K562 (cell line): ENCODE results near the gene ITPRIPL2. TPM values are rescaled to one million over a fixed set of nuclear protein-coding genes. Genes with fewer than 3 reads are reported as not detected.

ENCODE experiments used
- CHAMP1 ChIP-seq: fragments of 450-650 bp; IDR thresholded peaks from 2 replicates; pipeline ENCODE4 v1.6.1; 2016; ENCODE audit warnings: mild to moderate bottlenecking
- ETS2 ChIP-seq: IDR thresholded peaks from 2 replicates; pipeline ENCODE4 v1.6.1; 2016; ENCODE audit warnings: borderline replicate concordance, missing genetic modification characterization, mild to moderate bottlenecking, moderate library complexity, missing compliant biosample characterization; ENCODE audit not compliant: poor library complexity, severe bottlenecking
- FOXA3 ChIP-seq, 2 experiments: fragments of 450-650 bp in 1 of 2; sonication (generic) in 1 of 2; formaldehyde crosslinking; IDR thresholded peaks in 1 of 2; conservative IDR thresholded peaks in 1 of 2; 2 replicates each; pipeline versions ENCODE4 v1.4.0 to v1.8.0; 2020 to 2022; ENCODE audit warnings: mild to moderate bottlenecking in 2 of 2, missing genetic modification reagents in 1 of 2
- GABPA ChIP-seq: fragments of 200-800 bp; sonication (Bioruptor generic); conservative IDR thresholded peaks from 2 replicates; pipeline ENCODE4 v1.6.1; 2016; ENCODE audit warnings: low read depth, missing genetic modification characterization, missing compliant biosample characterization
- HES1 ChIP-seq: fragments of 450-650 bp; IDR thresholded peaks from 2 replicates; pipeline ENCODE4 v1.6.1; 2016; ENCODE audit warnings: low read depth, mild to moderate bottlenecking, moderate library complexity
- L3MBTL2 ChIP-seq: fragments of 450-650 bp; IDR thresholded peaks from 2 replicates; pipeline ENCODE4 v1.6.1; 2016; ENCODE audit warnings: mild to moderate bottlenecking, moderate library complexity
- MXI1 ChIP-seq: IDR thresholded peaks from 2 replicates; pipeline ENCODE4 v1.6.1; 2011; ENCODE audit warnings: low read depth, mild to moderate bottlenecking, improper control_type of control experiment, low read length
- MYC ChIP-seq, 2 experiments: fragments of 250-450 bp in 1 of 2; sonication (Bioruptor Pico) in 1 of 2; IDR thresholded peaks; 2 replicates each; pipeline versions ENCODE4 v1.5.1 to v1.6.1; 2012 to 2021; ENCODE audit warnings: low read depth in 2 of 2, borderline replicate concordance in 1 of 2, improper control_type of control experiment in 1 of 2, low read length in 1 of 2, mild to moderate bottlenecking in 1 of 2, moderate library complexity in 1 of 2
- SPI1 ChIP-seq: IDR thresholded peaks from 2 replicates; pipeline ENCODE4 v1.6.1; 2011; ENCODE audit warnings: low read depth, low read length, control low read depth, borderline replicate concordance
- ZNF134 ChIP-seq: fragments of 250-450 bp; sonication (Bioruptor Pico); conservative IDR thresholded peaks from 2 replicates; pipeline ENCODE4 v1.4.0; 2020
- ZNF212 ChIP-seq: fragments of 450-650 bp; formaldehyde crosslinking; IDR thresholded peaks from 2 replicates; pipeline ENCODE4 v1.4.0; 2020; ENCODE audit warnings: mild to moderate bottlenecking
- ZNF586 ChIP-seq: fragments of 450-650 bp; formaldehyde crosslinking; conservative IDR thresholded peaks from 2 replicates; pipeline ENCODE4 v1.4.0; 2020; ENCODE audit warnings: mild to moderate bottlenecking, moderate library complexity
- polyA plus RNA-seq, 8 experiments: library from polyadenylated mRNA; depleted of rRNA in 4 of 8; stranded (reverse) in 5 of 8; unstranded in 3 of 8; fragments of >200 nt; fragmentation: Nextera tagmentation in 2 of 8; fragmentation: Illumina TruSeq in 1 of 8; extraction: Ambion mirVana in 2 of 8; extraction: Trizol in 1 of 8; gene quantifications; 2 replicates each; pipeline versions ENCODE4 v1.2.1 to v1.2.3, GENCODE V29; 2011 to 2014; ENCODE audit warnings: inconsistent platforms in 1 of 8, missing spikeins in 1 of 8
- total RNA-seq, 7 experiments: library from RNA; depleted of rRNA in 6 of 7; stranded (reverse); fragments of >200 nt in 6 of 7; fragmentation: Illumina TruSeq in 2 of 7; extraction: Trizol in 2 of 7; gene quantifications; 2 replicates each; pipeline versions ENCODE4 v1.2.1 to v1.2.3, GENCODE V29; 2011 to 2021; ENCODE audit warnings: low replicate concordance in 1 of 7
- TF ChIP-seq, protein P1 (sequence below), 2 experiments: fragments of 450-650 bp in 1 of 2; sonication (generic) in 1 of 2; formaldehyde crosslinking in 1 of 2; IDR thresholded peaks; 2 replicates each; pipeline versions ENCODE4 v1.7.1 to v1.9.0; 2016 to 2022; ENCODE audit warnings: inconsistent platforms in 1 of 2, mild to moderate bottlenecking in 1 of 2, missing genetic modification reagents in 1 of 2

The ITPRIPL2 gene
- total and polyA plus RNA-seq, 9 of the 15 experiments (the other 6 are each of a cell fraction or from before 2014, with no cell fraction given): 0.04 to 2.2 (median 0.58) TPM

DNA sequence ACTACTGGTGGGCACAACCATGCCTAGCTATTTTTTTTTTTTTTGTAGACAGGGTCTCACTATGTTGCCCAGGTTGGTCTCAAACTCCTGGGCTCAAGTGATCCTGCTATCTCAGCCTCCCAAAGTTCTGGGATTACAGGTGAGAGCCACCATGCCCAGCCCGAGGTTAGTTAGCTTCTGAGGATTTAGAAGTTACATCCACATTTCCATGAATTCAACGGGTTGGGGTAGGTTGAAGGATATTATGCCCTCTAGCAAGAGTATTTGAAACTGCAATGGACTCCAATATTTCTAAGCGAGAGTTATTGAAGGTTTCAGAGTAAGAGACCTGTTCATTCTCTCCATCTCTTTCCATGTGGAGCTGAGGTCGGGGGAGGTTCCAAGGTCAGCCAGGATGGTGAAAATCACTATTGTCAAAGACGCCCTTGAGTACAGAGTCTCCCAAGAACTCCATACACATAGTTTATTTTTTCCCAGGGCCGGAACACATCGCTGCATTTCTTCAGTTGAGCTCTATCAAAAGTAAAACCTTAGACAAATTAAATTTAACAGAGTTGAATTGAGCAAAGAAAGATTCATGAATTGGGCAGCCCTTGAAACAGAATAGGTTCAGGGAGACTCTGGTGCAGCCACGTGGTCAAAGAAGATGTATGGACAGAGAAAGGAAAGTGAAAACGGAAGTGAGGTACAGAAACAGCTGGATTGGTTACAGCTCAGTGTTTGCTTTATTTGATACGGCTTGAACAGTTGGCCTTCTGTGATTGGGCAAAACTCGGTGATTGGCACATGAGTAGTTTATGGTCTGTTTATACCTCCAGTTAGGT, 19.0 kb upstream of the ITPRIPL2 start (continued):
- TF ChIP-seq GABPA (tag): peak; percentile 73
- no peak for TF ChIP-seq ZNF586
- TF ChIP-seq, protein P1, sequence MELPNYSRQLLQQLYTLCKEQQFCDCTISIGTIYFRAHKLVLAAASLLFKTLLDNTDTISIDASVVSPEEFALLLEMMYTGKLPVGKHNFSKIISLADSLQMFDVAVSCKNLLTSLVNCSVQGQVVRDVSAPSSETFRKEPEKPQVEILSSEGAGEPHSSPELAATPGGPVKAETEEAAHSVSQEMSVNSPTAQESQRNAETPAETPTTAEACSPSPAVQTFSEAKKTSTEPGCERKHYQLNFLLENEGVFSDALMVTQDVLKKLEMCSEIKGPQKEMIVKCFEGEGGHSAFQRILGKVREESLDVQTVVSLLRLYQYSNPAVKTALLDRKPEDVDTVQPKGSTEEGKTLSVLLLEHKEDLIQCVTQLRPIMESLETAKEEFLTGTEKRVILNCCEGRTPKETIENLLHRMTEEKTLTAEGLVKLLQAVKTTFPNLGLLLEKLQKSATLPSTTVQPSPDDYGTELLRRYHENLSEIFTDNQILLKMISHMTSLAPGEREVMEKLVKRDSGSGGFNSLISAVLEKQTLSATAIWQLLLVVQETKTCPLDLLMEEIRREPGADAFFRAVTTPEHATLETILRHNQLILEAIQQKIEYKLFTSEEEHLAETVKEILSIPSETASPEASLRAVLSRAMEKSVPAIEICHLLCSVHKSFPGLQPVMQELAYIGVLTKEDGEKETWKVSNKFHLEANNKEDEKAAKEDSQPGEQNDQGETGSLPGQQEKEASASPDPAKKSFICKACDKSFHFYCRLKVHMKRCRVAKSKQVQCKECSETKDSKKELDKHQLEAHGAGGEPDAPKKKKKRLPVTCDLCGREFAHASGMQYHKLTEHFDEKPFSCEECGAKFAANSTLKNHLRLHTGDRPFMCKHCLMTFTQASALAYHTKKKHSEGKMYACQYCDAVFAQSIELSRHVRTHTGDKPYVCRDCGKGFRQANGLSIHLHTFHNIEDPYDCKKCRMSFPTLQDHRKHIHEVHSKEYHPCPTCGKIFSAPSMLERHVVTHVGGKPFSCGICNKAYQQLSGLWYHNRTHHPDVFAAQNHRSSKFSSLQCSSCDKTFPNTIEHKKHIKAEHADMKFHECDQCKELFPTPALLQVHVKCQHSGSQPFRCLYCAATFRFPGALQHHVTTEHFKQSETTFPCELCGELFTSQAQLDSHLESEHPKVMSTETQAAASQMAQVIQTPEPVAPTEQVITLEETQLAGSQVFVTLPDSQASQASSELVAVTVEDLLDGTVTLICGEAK (IDR thresholded peaks at IDR 0.05): peak; percentile 74
- TF ChIP-seq, protein P1 (CRISPR knock-in tag; IDR thresholded peaks at IDR 0.05): no peak
- peak; percentile 81 for TF ChIP-seq MYC (IDR thresholded peaks at IDR 0.05; ENCODE audit: low read depth, low read length)
- no peak for TF ChIP-seq MYC (CRISPR knock-in tag; IDR thresholded peaks at IDR 0.05; ENCODE audit: borderline replicate concordance, low read depth)
- no peak for TF ChIP-seq HES1
- TF ChIP-seq CHAMP1: no peak
- TF ChIP-seq MXI1: 0 out of 2 replicates have a peak, but pooled peaks have one; percentile 23
- TF ChIP-seq FOXA3 (CRISPR knock-in tag; conservative IDR thresholded peaks at IDR 0.05 in 1 of 2, IDR thresholded peaks at IDR 0.05 in 1 of 2): 0 out of 4 replicates have a peak, but pooled peaks of 1 of the 2 experiments have one; percentile 19
- peak; percentile 51; the same call in 1 of the 2 replicates for TF ChIP-seq L3MBTL2
- TF ChIP-seq ZNF212 (CRISPR knock-in tag): no peak
- no peak for TF ChIP-seq ETS2 (tag)
- TF ChIP-seq ZNF134: no peak
- peak; percentile 38; the same call in 1 of the 2 replicates for TF ChIP-seq SPI1
